ENCODE measurements around the gene ENTPD1.
"Not testable (repeated sequence)": the region's sequence is repeated elsewhere in the genome, so short reads cannot be mapped to it uniquely, and the experiment has no call there.

The ENTPD1 gene

GRCh38 chr10:95874783-95875182, 118.8 kb downstream of the ENTPD1 start:
- H3K4me3 Mint-ChIP-seq; H3K4me1 Mint-ChIP-seq (ENCODE audit: low read depth); H3K27me3 Mint-ChIP-seq; H3K9me3 Mint-ChIP-seq (ENCODE audit: low read depth); H3K27ac Mint-ChIP-seq: not testable (repeated sequence)
- peaks cover 44% of the 10 kb centered on the region for H3K36me3 Mint-ChIP-seq

GRCh38 chr10:95876756-95877155, 120.8 kb downstream of the ENTPD1 start:
- Mint-ChIP-seq H3K4me1 (ENCODE audit: low read depth) (no peaks in the 10 kb centered on the region), H3K4me3 (no peak overlapping the region), H3K27ac (no peak overlapping the region), H3K27me3 (no peaks in the 10 kb centered on the region), H3K36me3 (peaks cover 45% of the 10 kb centered on the region), H3K9me3 (ENCODE audit: low read depth) (no peaks in the 10 kb centered on the region)

- H3K4me3 Mint-ChIP-seq, result no peak overlapping the region
- no peak overlapping the region for H3K27ac Mint-ChIP-seq
- H3K36me3 Mint-ChIP-seq, result peaks cover 43% of the 10 kb centered on the region
- no peaks in the 10 kb centered on the region for H3K27me3 Mint-ChIP-seq
- H3K9me3 Mint-ChIP-seq (ENCODE audit: low read depth), result no peaks in the 10 kb centered on the region
- H3K4me1 Mint-ChIP-seq (ENCODE audit: low read depth), result no peaks in the 10 kb centered on the region
Observed at GRCh38 chr10:95877881-95878280, 121.9 kb downstream of the ENTPD1 start.

GRCh38 chr10:95880704-95881103, 124.7 kb downstream of the ENTPD1 start:
- Mint-ChIP-seq H3K4me3 (no peak overlapping the region), H3K4me1 (ENCODE audit: low read depth) (no peaks in the 10 kb centered on the region), H3K27ac (no peak overlapping the region), H3K36me3 (peaks cover 23% of the 10 kb centered on the region), H3K27me3 (no peaks in the 10 kb centered on the region), H3K9me3 (ENCODE audit: low read depth) (no peaks in the 10 kb centered on the region)

GRCh38 chr10:95881316-95881715, 125.4 kb downstream of the ENTPD1 start:
- H3K36me3 Mint-ChIP-seq, result peaks cover 20% of the 10 kb centered on the region
- H3K4me1 Mint-ChIP-seq (ENCODE audit: low read depth), result no peaks in the 10 kb centered on the region
- no peak overlapping the region for H3K4me3 Mint-ChIP-seq
- no peak overlapping the region for H3K27ac Mint-ChIP-seq
- no peaks in the 10 kb centered on the region for H3K27me3 Mint-ChIP-seq
- no peaks in the 10 kb centered on the region for H3K9me3 Mint-ChIP-seq (ENCODE audit: low read depth)

GRCh38 chr10:95889830-95890229, 133.9 kb downstream of the ENTPD1 start:
- H3K27me3 Mint-ChIP-seq, result no peaks in the 10 kb centered on the region
- no peak overlapping the region for H3K4me3 Mint-ChIP-seq
- no peaks in the 10 kb centered on the region for H3K4me1 Mint-ChIP-seq (ENCODE audit: low read depth)
- peaks cover 33% of the 10 kb centered on the region for H3K36me3 Mint-ChIP-seq
- H3K9me3 Mint-ChIP-seq (ENCODE audit: low read depth), result no peaks in the 10 kb centered on the region
- H3K27ac Mint-ChIP-seq, result no peak overlapping the region

GRCh38 chr10:95896071-95896850, 140.3 kb downstream of the ENTPD1 start:
- no peaks in the 10 kb centered on the region for H3K27me3 Mint-ChIP-seq
- H3K36me3 Mint-ChIP-seq, result peaks cover 45% of the 10 kb centered on the region
- no peak overlapping the region for H3K27ac Mint-ChIP-seq
- no peaks in the 10 kb centered on the region for H3K4me1 Mint-ChIP-seq (ENCODE audit: low read depth)
- H3K9me3 Mint-ChIP-seq (ENCODE audit: low read depth), result no peaks in the 10 kb centered on the region
- H3K4me3 Mint-ChIP-seq, result no peak overlapping the region

- H3K36me3 Mint-ChIP-seq; H3K27me3 Mint-ChIP-seq; H3K9me3 Mint-ChIP-seq (ENCODE audit: low read depth); H3K27ac Mint-ChIP-seq; H3K4me1 Mint-ChIP-seq (ENCODE audit: low read depth): not testable (repeated sequence)
- peak overlapping the region; percentile 54 for H3K4me3 Mint-ChIP-seq
Observed at GRCh38 chr10:95905897-95906580, 150.1 kb downstream of the ENTPD1 start.

GRCh38 chr10:95906677-95907455, 150.9 kb downstream of the ENTPD1 start:
- Mint-ChIP-seq H3K27ac (peak overlapping the region; percentile 81), H3K4me1 (ENCODE audit: low read depth) (peaks cover 9% of the 10 kb centered on the region), H3K27me3 (no peaks in the 10 kb centered on the region), H3K9me3 (ENCODE audit: low read depth) (no peaks in the 10 kb centered on the region), H3K4me3 (peak overlapping the region; percentile 93), H3K36me3 (peaks cover 3% of the 10 kb centered on the region)

GRCh38 chr10:95907456-95908253, 151.7 kb downstream of the ENTPD1 start, which contains the start of gene CC2D2B:
Gene CC2D2B (plus strand): TSS chr10:95907975. CDS start chr10:95911324, 3,349 bp downstream.
- Mint-ChIP-seq H3K27me3 (no peaks in the 10 kb centered on the region), H3K36me3 (peaks cover under 1% of the 10 kb centered on the region), H3K4me3 (peak within 1 kb of the TSS; percentile 93), H3K9me3 (ENCODE audit: low read depth) (no peaks in the 10 kb centered on the region), H3K4me1 (ENCODE audit: low read depth) (peaks cover 9% of the 10 kb centered on the region), H3K27ac (peak within 1 kb of the TSS; percentile 90)

GRCh38 chr10:95908450-95908849, 152.5 kb downstream of the ENTPD1 start:
- no peaks in the 10 kb centered on the region for H3K27me3 Mint-ChIP-seq
- H3K4me3 Mint-ChIP-seq, result peak overlapping the region; percentile 63
- peaks cover 9% of the 10 kb centered on the region for H3K4me1 Mint-ChIP-seq (ENCODE audit: low read depth)
- no peaks in the 10 kb centered on the region for H3K9me3 Mint-ChIP-seq (ENCODE audit: low read depth)
- H3K27ac Mint-ChIP-seq, result no peak overlapping the region
- H3K36me3 Mint-ChIP-seq, result no peaks in the 10 kb centered on the region

- Mint-ChIP-seq H3K27ac (no peak overlapping the region), H3K4me3 (no peak overlapping the region), H3K9me3 (ENCODE audit: low read depth) (no peaks in the 10 kb centered on the region), H3K27me3 (no peaks in the 10 kb centered on the region), H3K36me3 (no peaks in the 10 kb centered on the region), H3K4me1 (ENCODE audit: low read depth) (peaks cover 9% of the 10 kb centered on the region)
Observed at GRCh38 chr10:95909561-95909960, 153.6 kb downstream of the ENTPD1 start.

GRCh38 chr10:95916039-95916438, 160.1 kb downstream of the ENTPD1 start:
- H3K4me1 Mint-ChIP-seq (ENCODE audit: low read depth); H3K27ac Mint-ChIP-seq; H3K36me3 Mint-ChIP-seq; H3K4me3 Mint-ChIP-seq; H3K27me3 Mint-ChIP-seq; H3K9me3 Mint-ChIP-seq (ENCODE audit: low read depth): not testable (repeated sequence)

All from activated naive CD8-positive, alpha-beta T cell (primary cell).